SK-N-SH (cell line): ENCODE measurements around the gene ZNF516. TPM values are rescaled to one million over a fixed set of nuclear protein-coding genes. Genes with fewer than 3 reads are reported as not detected.

ENCODE experiments used
- CTCF ChIA-PET: fragments of 300-600, 350-600 bp; formaldehyde crosslinking; extraction: SDS; loops from one replicate; lab custom pipeline; 2021; lab: Yijun Ruan, JAX
- POLR2A ChIA-PET: fragments of 350-600 bp; sonication (Branson Sonifier 250); formaldehyde crosslinking; extraction: SDS; loops from one replicate; lab custom pipeline; 2020; ENCODE audit warnings: antibody characterized with exemption, inconsistent platforms; lab: Yijun Ruan, JAX
- DNase-seq: peaks from one replicate; pipeline ENCODE4 v3.0.0; 2012
- H2AFZ ChIP-seq: fragments of 200-600 bp; sonication (generic); 2 replicates; pipeline ENCODE4 v1.8.1; 2016; ENCODE audit warnings: antibody characterized with exemption, mild to moderate bottlenecking, low read depth
- H3F3A ChIP-seq: fragments of 200-600 bp; sonication (generic); replicated peaks from 2 replicates; pipeline ENCODE3; 2016; ENCODE audit warnings: antibody characterized with exemption, mild to moderate bottlenecking; ENCODE audit not compliant: insufficient read depth
- H3K27ac ChIP-seq, 2 experiments: fragments of 200-500 bp in 1 of 2; fragments of 200-600 bp in 1 of 2; sonication (Bioruptor generic) in 1 of 2; sonication (generic), shearing (Covaris generic) in 1 of 2; 2 replicates each; pipeline versions ENCODE4 v1.5.1 to v1.6.1; 2014 to 2016; ENCODE audit warnings: low read depth in 2 of 2, inconsistent platforms in 1 of 2, low read length in 1 of 2, mild to moderate bottlenecking in 1 of 2, mixed read lengths in 1 of 2
- H3K27me3 ChIP-seq: fragments of 200-600 bp; sonication (generic), shearing (Covaris generic); 2 replicates; pipeline ENCODE4 v1.6.1; 2016; ENCODE audit warnings: mixed run types; ENCODE audit not compliant: insufficient read depth
- H3K36me3 ChIP-seq, 2 experiments: fragments of 200-500 bp in 1 of 2; fragments of 200-600 bp in 1 of 2; sonication (Bioruptor generic) in 1 of 2; sonication (generic) in 1 of 2; replicated peaks in 1 of 2; 2 replicates each; pipeline versions ENCODE3 to v1.5.1; 2014 to 2016; ENCODE audit warnings: low read length in 1 of 2, mild to moderate bottlenecking in 1 of 2; ENCODE audit not compliant: insufficient read depth in 2 of 2, control insufficient read depth in 1 of 2
- H3K4me1 ChIP-seq, 2 experiments: fragments of 200-500 bp in 1 of 2; fragments of 200-600 bp in 1 of 2; sonication (Bioruptor generic) in 1 of 2; sonication (generic), shearing (Covaris generic) in 1 of 2; 2 replicates each; pipeline versions ENCODE4 v1.5.1 to v1.6.1; 2014 to 2016; ENCODE audit warnings: low read depth in 1 of 2, low read length in 1 of 2, mixed run types in 1 of 2; ENCODE audit not compliant: insufficient read depth in 2 of 2, control insufficient read depth in 1 of 2
- H3K4me2 ChIP-seq: fragments of 200-600 bp; sonication (generic), shearing (Covaris generic); 2 replicates; pipeline ENCODE4 v1.6.1; 2017; ENCODE audit warnings: mixed run types
- H3K4me3 ChIP-seq, 2 experiments: fragments of 200-500 bp in 1 of 2; fragments of 200-600 bp in 1 of 2; sonication (Bioruptor generic) in 1 of 2; sonication (generic), shearing (Covaris generic) in 1 of 2; 2 replicates each; pipeline versions ENCODE4 v1.5.1 to v1.8.1; 2014 to 2016; ENCODE audit warnings: low read depth in 2 of 2, inconsistent platforms in 1 of 2, low read length in 1 of 2, mild to moderate bottlenecking in 1 of 2, mixed read lengths in 1 of 2, moderate library complexity in 1 of 2
- H3K79me2 ChIP-seq: fragments of 200-600 bp; sonication (generic); 2 replicates; pipeline ENCODE4 v1.8.1; 2017; ENCODE audit warnings: mild to moderate bottlenecking; ENCODE audit not compliant: insufficient read depth
- H3K9ac ChIP-seq: fragments of 200-600 bp; sonication (generic); 2 replicates; pipeline ENCODE4 v1.6.1; 2017; ENCODE audit warnings: mixed run types
- H3K9me2 ChIP-seq: fragments of 200-600 bp; sonication (generic); 2 replicates; pipeline ENCODE4 v1.6.1; 2017; ENCODE audit warnings: mixed run types
- H3K9me3 ChIP-seq: fragments of 200-600 bp; sonication (generic); 2 replicates; pipeline ENCODE4 v1.6.1; 2017; ENCODE audit warnings: mixed run types, mild to moderate bottlenecking, moderate library complexity
- H4K20me1 ChIP-seq: fragments of 200-600 bp; sonication (generic); 2 replicates; pipeline ENCODE4 v1.6.1; 2017; ENCODE audit warnings: mild to moderate bottlenecking, mixed run types; ENCODE audit not compliant: insufficient read depth
- EP300 ChIP-seq, 2 experiments: IDR thresholded peaks; 2 replicates each; pipeline versions ENCODE4 v1.4.0 to v1.6.1; 2012; ENCODE audit warnings: borderline replicate concordance in 1 of 2, low read depth in 1 of 2, low read length in 1 of 2
- EZH2phosphoT487 ChIP-seq: fragments of 200-600 bp; sonication (generic); IDR thresholded peaks from 2 replicates; pipeline ENCODE4 v1.6.1; 2017; ENCODE audit warnings: low read depth, mixed run types, mild to moderate bottlenecking, antibody characterized with exemption, moderate library complexity, borderline replicate concordance
- FOSL2 ChIP-seq: IDR thresholded peaks from 2 replicates; pipeline ENCODE4 v1.4.0; 2012; ENCODE audit warnings: low read depth, mild to moderate bottlenecking, moderate library complexity, borderline replicate concordance
- FOXJ3 ChIP-seq: sonication (generic); formaldehyde crosslinking; IDR thresholded peaks from 2 replicates; pipeline ENCODE4 v1.5.1; 2020; ENCODE audit warnings: mild to moderate bottlenecking, missing genetic modification reagents
- GABPA ChIP-seq: IDR thresholded peaks from 2 replicates; pipeline ENCODE4 v1.4.0; 2012; ENCODE audit warnings: low read depth, mild to moderate bottlenecking
- IRF3 ChIP-seq: fragments of 150-350 bp; IDR thresholded peaks from 2 replicates; pipeline ENCODE4 v1.6.1; 2016; ENCODE audit warnings: mild to moderate bottlenecking, low read depth, low read length
- MXI1 ChIP-seq: IDR thresholded peaks from 2 replicates; pipeline ENCODE4 v1.6.1; 2012; ENCODE audit warnings: mild to moderate bottlenecking, low read depth, low read length, improper control_type of control experiment
- NFIC ChIP-seq: IDR thresholded peaks from 2 replicates; pipeline ENCODE4 v1.4.0; 2012; ENCODE audit warnings: borderline replicate concordance
- NRF1 ChIP-seq: IDR thresholded peaks from 2 replicates; pipeline ENCODE4 v1.6.1; 2012; ENCODE audit warnings: low read depth, mild to moderate bottlenecking, low read length
- PBX3 ChIP-seq: IDR thresholded peaks from 2 replicates; pipeline ENCODE4; 2012
- RAD21 ChIP-seq: IDR thresholded peaks from 2 replicates; pipeline ENCODE4 v1.6.1; 2012; ENCODE audit warnings: mild to moderate bottlenecking, low read length
- RCOR1 ChIP-seq: fragments of 150-350 bp; IDR thresholded peaks from 2 replicates; pipeline ENCODE4 v1.6.1; 2017; ENCODE audit warnings: antibody characterized with exemption, low read length
- RXRA ChIP-seq: IDR thresholded peaks from 2 replicates; pipeline ENCODE4 v1.4.0; 2012; ENCODE audit warnings: low read depth, mild to moderate bottlenecking, borderline replicate concordance
- SIN3A ChIP-seq: IDR thresholded peaks from 2 replicates; pipeline ENCODE4 v1.6.1; 2012; ENCODE audit warnings: low read depth, mild to moderate bottlenecking, low read length, moderate library complexity, borderline replicate concordance
- SMC3 ChIP-seq: IDR thresholded peaks from 2 replicates; pipeline ENCODE4 v1.6.1; 2012; ENCODE audit warnings: low read depth, low read length, improper control_type of control experiment
- TCF12 ChIP-seq: IDR thresholded peaks from 2 replicates; pipeline ENCODE4 v1.4.0; 2012
- TEAD4 ChIP-seq: IDR thresholded peaks from 2 replicates; pipeline ENCODE4 v1.4.0; 2012; ENCODE audit warnings: mild to moderate bottlenecking, borderline replicate concordance; ENCODE audit not compliant: insufficient read depth
- YY1 ChIP-seq: IDR thresholded peaks from 2 replicates; pipeline ENCODE4 v1.4.0; 2012; ENCODE audit warnings: low read depth, mild to moderate bottlenecking
- WGBS: methylation state at CpG from one replicate; pipeline ENCODE4 v1.1.6; 2017; ENCODE audit warnings: low lambda C conversion rate; 5-methylcytosine and 5-hydroxymethylcytosine counted together
- polyA plus RNA-seq, 3 experiments: library from polyadenylated mRNA; depleted of rRNA; stranded (reverse); fragments of >200 nt; gene quantifications; 2 replicates each; pipeline ENCODE4 v1.2.3, GENCODE V29; 2012
- TF ChIP-seq, protein P1 (sequence below): fragments of 200-600 bp; sonication (generic); IDR thresholded peaks from 2 replicates; pipeline ENCODE4 v1.6.1; 2017; ENCODE audit warnings: antibody characterized with exemption, mild to moderate bottlenecking, moderate library complexity
- TF ChIP-seq, protein P2 (sequence below): IDR thresholded peaks from 2 replicates; pipeline ENCODE4 v1.4.0; 2012; ENCODE audit warnings: low read depth
- TF ChIP-seq, protein P3 (sequence below): fragments of 150-350 bp; IDR thresholded peaks from 2 replicates; pipeline ENCODE4 v1.6.1; 2017; ENCODE audit warnings: antibody characterized with exemption, low read length, low read depth, borderline replicate concordance

The ZNF516 gene
- polyA plus RNA-seq, 1 of the 3 experiments (the other 2 are of a cell fraction) = 4.4 TPM

DNA sequence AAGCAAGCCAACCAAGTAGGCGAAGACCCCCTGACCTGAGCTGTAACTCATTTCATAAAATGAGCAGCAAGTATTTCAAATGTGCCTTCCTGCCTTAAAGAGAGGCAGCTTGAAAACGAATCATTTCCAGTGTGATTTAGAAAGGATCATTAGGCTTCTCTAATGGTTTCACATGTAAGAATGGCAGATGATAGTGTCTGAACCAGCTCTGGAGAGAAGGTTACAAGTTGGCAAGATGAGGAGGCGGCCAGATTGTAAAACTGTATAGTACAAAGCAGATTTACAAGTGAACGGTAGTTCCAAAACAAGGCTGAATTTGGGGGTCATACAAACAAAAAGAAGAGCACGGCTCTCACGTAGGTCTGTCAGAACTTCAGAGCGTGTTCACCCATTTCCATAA lies 132.4 kb downstream of the ZNF516 start:
- 59% methylated on average over 7 of the region's 7 CpGs for WGBS
- POLR2A ChIA-PET = interaction anchor here (0.6 kb wide), 1 partner anchor 11 kb away, joined by 3 read pairs; no protein-coding TSS in a partner anchor
- Histone ChIP-seq H3F3A (no peaks in the 10 kb centered on the region), H3K9me3 (no peaks in the 10 kb centered on the region), H3K9me2 (no peaks in the 10 kb centered on the region), H3K4me1 (no peaks in the 10 kb centered on the region), H3K9ac (no peak overlapping the region), H3K36me3 (no peaks in the 10 kb centered on the region), H4K20me1 (no peaks in the 10 kb centered on the region), H3K4me3 (no peak overlapping the region), H3K4me2 (no peak overlapping the region), H3K79me2 (no peaks in the 10 kb centered on the region), H3K27me3 (no peaks in the 10 kb centered on the region), H3K27ac (no peak overlapping the region), H2AFZ (no peak overlapping the region)
- TF ChIP-seq RAD21 (no peak), SMC3 (no peak), RCOR1 (no peak)
- DNase-seq = no peak
- CTCF ChIA-PET = interaction anchor here (0.9 to 1.4 kb wide), 2 partner anchors 9 to 12 kb away, joined by 3 read pairs; no protein-coding TSS in a partner anchor

DNA sequence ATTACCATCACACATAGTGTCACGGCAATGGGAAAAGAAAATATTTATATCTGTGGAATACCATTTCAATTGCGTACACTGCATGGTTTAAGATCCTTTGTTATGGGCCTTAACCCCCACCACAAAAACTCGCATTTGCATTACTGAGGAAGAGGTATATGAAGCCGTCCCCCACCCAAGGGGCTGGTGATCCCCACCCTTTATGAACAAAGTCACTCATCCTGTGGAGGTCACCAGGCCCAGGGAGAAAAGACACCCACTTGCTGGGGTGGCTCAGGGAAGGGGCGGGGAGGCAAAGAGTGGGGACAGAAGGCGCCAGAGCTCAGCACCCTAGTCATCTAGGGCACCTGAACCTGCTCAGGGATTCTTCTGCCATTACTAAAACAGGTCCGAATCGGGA lies 133.8 kb downstream of the ZNF516 start:
- TF ChIP-seq GABPA (no peak), TEAD4 (no peak), SIN3A (no peak), TCF12 (no peak), FOSL2 (no peak), SMC3 (no peak), PBX3 (no peak), EZH2phosphoT487 (no peak), IRF3 (no peak), YY1 (no peak), EP300 (IDR thresholded peaks at IDR 0.05; ENCODE audit: borderline replicate concordance in 1 of 2, low read depth in 1 of 2, low read length in 1 of 2) (no peak), MXI1 (no peak), RXRA (no peak), FOXJ3 (CRISPR knock-in tag) (no peak), NRF1 (no peak), RCOR1 (no peak), NFIC (no peak)
- TF ChIP-seq, protein P1, sequence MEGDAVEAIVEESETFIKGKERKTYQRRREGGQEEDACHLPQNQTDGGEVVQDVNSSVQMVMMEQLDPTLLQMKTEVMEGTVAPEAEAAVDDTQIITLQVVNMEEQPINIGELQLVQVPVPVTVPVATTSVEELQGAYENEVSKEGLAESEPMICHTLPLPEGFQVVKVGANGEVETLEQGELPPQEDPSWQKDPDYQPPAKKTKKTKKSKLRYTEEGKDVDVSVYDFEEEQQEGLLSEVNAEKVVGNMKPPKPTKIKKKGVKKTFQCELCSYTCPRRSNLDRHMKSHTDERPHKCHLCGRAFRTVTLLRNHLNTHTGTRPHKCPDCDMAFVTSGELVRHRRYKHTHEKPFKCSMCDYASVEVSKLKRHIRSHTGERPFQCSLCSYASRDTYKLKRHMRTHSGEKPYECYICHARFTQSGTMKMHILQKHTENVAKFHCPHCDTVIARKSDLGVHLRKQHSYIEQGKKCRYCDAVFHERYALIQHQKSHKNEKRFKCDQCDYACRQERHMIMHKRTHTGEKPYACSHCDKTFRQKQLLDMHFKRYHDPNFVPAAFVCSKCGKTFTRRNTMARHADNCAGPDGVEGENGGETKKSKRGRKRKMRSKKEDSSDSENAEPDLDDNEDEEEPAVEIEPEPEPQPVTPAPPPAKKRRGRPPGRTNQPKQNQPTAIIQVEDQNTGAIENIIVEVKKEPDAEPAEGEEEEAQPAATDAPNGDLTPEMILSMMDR = no peak
- TF ChIP-seq, protein P2, sequence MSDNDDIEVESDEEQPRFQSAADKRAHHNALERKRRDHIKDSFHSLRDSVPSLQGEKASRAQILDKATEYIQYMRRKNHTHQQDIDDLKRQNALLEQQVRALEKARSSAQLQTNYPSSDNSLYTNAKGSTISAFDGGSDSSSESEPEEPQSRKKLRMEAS = no peak
- TF ChIP-seq, protein P3, sequence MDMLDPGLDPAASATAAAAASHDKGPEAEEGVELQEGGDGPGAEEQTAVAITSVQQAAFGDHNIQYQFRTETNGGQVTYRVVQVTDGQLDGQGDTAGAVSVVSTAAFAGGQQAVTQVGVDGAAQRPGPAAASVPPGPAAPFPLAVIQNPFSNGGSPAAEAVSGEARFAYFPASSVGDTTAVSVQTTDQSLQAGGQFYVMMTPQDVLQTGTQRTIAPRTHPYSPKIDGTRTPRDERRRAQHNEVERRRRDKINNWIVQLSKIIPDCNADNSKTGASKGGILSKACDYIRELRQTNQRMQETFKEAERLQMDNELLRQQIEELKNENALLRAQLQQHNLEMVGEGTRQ = no peak
- no peaks in the 10 kb centered on the region for H3K79me2 ChIP-seq
- H3K9ac ChIP-seq = no peak overlapping the region
- no peaks in the 10 kb centered on the region for H3K9me2 ChIP-seq
- ChIA-PET POLR2A (no interaction called here), CTCF (interaction anchor here (1.0 to 1.4 kb wide), 2 partner anchors 10 to 12 kb away, joined by 3 read pairs; no protein-coding TSS in a partner anchor)
- no peaks in the 10 kb centered on the region for H3K4me1 ChIP-seq
- peaks cover 0 to 2% of the 10 kb centered on the region in 2 experiments for H3K36me3 ChIP-seq
- WGBS = 73% methylated on average over 8 of the region's 8 CpGs
- no peak overlapping the region for H2AFZ ChIP-seq
- no peaks in the 10 kb centered on the region for H3F3A ChIP-seq
- DNase-seq = no peak
- no peak overlapping the region for H3K4me2 ChIP-seq
- no peak overlapping the region for H3K4me3 ChIP-seq
- H3K27ac ChIP-seq = no peak overlapping the region
- no peaks in the 10 kb centered on the region for H3K27me3 ChIP-seq
- H4K20me1 ChIP-seq = no peaks in the 10 kb centered on the region
- no peaks in the 10 kb centered on the region for H3K9me3 ChIP-seq
